ENCODE results near the gene MYMK.
A peak's percentile ranks its signal among the peaks of the same experiment; 100 is the strongest.

Gene MYMK

DNA sequence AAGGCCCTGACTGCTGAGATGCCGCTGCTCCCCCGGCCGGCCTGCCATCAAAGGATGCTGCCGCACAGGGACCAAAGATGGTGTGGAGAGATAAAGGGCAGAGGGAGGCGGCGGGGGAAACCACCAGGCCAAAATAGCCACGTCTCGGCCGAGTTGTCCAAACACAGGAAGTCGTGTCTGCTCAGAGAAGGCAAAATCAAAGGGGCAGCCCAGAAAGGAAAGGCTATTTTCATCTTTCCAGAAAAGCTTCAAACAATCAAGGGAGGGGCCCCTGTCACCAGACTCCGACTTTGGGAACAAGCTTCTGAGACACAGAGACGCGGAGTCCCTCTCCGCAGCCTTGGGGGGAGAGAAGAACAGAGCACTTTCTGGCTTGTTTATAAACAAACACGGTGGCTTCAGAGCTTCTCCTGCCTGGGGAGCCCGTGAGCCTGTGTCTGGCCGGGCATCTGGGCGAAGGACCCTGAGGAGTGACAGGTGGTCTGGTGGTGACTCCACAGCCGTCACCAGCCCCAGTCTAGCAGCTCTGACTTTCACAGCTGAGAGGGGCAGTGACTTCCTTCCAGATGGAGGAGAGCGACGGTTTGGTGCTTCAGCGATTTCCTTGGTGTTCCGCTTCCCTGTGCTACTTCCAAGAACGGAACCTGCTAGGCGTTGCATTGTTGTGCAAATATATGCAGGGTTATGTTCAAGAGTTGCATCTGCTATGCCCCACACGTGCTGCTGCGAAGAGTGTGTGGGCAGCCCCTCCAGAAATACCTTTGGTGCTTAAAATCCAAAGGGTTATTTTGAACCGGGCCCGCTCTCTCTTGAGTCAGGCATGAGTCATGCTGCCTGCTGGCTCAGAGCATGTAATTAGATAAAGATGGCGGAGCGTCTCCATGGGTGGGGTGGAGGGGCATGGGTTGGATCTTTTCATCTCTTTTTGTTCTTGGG lies 33.7 kb upstream of the MYMK start:
- peak in 1 of 2 experiments; percentile 9 for DNase-seq (ENCODE audit: low read depth in 2 of 2)

- DNase-seq (ENCODE audit: low read depth in 2 of 2): no peak
These were observed 32.8 kb upstream of the MYMK start for GRCh38 chr9:133557581-133557980.

GRCh38 chr9:133556354-133556753 lies 31.6 kb upstream of the MYMK start:
- no peak for DNase-seq (ENCODE audit: low read depth in 2 of 2)

GRCh38 chr9:133554729-133555128 lies 30.0 kb upstream of the MYMK start:
- no peak for DNase-seq (ENCODE audit: low read depth in 2 of 2)

DNA sequence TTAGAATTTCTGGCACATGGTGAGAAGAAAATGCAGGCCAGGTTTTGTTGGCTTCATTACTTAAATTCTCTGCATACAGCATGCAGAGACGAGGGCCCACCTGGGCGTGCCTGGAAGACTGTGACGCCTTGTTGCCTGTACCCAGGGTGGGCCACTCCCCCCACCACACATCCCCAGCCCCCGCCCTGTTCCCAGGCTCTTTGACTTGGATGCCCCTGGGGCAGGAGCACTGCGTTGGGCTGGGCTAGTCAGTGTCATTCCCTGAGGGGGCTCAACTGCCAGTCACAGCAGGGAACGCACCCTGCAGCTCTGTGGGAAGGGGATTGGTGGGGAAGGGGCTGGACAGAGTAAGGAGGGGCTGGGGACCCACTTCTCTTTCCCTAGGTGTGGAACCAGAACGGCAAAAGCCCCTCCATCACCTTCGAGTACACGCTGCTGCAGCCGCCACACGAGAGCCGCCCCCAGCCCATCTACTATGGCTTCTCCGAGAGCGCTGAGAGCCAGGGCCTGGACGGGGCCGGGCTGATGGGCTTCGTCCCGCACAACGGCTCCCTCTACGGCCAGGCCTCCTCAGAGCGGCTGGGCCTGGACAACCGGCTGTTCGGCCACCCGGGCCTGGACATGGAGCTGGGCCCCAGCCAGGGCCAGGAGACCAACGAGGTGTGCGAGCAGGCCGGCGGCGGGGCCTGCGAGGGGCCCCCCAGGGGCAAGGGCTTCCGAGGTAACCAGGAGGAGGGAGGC lies 29.4 kb upstream of the MYMK start:
- DNase-seq (ENCODE audit: low read depth in 2 of 2): no peak

GRCh38 chr9:133553123-133553522 lies 28.4 kb upstream of the MYMK start:
- no peak for DNase-seq (ENCODE audit: low read depth in 2 of 2)

GRCh38 chr9:133552236-133552635 lies 27.5 kb upstream of the MYMK start:
- DNase-seq (ENCODE audit: low read depth in 2 of 2): no peak

DNA sequence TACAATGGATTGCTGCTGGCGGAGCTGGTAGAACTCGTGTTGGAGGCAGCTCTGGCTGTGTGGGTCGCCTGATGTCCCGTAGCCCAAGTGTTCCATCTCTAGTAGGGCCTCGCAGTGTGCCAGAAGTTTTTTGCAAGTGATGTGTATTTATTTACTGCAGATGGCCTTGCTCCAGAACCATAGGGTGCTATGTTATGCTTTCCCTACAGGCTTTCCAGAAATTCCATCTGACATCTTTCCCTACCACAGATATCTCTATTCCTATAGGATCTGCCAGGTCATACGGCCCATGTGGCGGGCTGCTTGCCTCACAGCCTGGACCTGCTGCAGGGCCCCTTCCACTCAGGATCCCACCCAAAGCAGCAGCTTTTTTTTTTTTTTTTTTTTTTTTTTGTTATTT lies 26.7 kb upstream of the MYMK start:
- no peak for DNase-seq (ENCODE audit: low read depth in 2 of 2)

DNA sequence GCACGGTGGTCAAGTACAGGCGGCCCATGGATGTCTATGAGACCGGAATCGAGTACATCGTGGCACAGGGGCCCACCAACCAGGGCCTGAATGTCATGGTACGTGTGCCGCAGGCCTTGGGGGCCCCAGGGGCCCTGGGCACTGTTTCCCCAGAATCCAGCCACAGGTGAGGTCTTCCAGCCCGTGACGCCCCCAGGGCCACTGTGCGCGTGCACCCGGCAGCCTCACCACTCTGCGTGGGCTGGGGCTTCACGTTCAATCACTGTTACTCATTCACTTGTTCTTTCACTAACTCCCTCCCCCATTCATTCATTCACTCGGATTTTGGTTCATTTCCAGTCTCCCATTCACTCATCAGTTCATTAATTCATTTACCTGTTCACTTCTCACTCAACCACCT lies 22.4 kb upstream of the MYMK start:
- no peak for DNase-seq (ENCODE audit: low read depth in 2 of 2)

- no peak for DNase-seq (ENCODE audit: low read depth in 2 of 2)
These were observed 21.5 kb upstream of the MYMK start for GRCh38 chr9:133546287-133546680.

DNA sequence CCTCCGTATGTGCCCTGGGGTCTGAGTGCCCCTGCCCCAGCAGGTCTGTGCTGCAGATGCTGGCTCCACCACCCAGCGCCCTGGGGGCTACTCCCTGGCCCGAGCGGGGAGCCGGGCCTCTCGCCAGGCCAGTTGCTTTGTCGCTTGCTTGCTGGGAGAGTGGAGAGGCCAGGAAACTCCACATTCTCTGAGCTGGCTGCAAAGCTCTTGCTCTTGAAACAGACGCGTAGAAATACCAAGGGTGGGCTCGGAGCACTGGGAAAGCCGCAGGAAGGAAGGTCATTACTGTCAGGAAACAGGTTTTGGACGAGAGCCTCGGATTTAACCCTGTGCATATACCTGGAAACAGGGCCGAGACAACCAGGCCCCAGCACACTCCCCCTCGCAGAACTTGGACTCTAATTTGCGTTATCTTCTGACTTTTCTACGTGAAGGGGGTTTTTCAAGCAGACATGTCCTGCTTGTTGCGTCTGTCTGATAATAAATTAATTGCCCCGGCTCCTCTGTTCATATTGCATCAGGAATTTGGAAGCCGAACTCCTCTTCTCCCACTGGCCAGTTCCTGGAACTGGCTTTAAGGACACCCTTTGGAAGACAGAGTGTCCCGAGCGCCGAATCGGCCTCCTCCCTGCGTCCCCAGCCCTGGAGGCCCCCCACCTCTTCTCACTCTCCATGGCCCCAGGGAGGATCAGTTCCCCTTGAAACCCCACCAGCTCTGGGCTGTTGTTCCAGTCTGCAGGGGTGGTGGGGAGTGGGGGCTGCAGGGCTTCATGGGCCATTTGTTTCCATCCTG lies 20.9 kb upstream of the MYMK start:
- DNase-seq (ENCODE audit: low read depth in 2 of 2): no peak

DNA sequence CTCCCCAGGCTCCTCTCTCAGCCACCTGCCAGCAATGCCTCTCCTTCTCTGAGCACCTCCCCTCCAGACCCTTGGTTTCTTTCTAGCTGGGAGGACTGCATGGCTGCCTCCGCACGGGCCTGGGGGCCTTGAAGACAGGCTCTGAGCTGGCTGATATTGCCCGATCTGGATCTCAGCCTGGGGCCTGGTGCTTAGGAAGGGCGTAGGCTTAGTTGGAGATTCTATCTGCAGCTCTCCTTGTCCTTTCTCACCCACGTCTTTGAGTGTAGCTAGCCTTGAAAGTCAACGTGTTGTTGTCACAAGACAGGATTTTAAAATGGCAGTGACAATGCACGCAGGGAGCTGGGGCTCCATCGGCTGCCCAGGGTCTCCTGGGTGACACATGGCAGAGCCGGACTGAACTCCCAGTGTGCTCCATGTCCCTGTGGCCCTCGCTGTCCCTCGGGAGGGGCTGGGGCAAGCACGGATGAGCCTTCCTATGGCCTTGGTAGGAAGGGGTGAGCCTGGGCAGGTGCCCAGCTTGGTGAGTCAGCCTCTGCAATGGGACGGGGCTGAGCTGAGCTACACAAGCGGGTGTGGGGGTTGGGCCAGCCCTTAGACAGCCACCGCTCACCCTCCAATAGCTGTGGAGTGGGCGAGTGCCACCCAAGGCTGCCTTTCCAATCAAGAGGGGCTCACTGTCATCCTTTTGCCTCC lies 19.2 kb upstream of the MYMK start:
- DNase-seq (ENCODE audit: low read depth in 2 of 2): no peak

GRCh38 chr9:133542002-133542401 lies 17.2 kb upstream of the MYMK start:
- no peak for DNase-seq (ENCODE audit: low read depth in 2 of 2)

- no peak for DNase-seq (ENCODE audit: low read depth in 2 of 2)
These were observed 15.9 kb upstream of the MYMK start for GRCh38 chr9:133540698-133541025.

GRCh38 chr9:133539991-133540697 lies 15.4 kb upstream of the MYMK start:
- no peak for DNase-seq (ENCODE audit: low read depth in 2 of 2)

GRCh38 chr9:133538851-133539833 lies 14.4 kb upstream of the MYMK start:
- DNase-seq (ENCODE audit: low read depth in 2 of 2): no peak

DNA sequence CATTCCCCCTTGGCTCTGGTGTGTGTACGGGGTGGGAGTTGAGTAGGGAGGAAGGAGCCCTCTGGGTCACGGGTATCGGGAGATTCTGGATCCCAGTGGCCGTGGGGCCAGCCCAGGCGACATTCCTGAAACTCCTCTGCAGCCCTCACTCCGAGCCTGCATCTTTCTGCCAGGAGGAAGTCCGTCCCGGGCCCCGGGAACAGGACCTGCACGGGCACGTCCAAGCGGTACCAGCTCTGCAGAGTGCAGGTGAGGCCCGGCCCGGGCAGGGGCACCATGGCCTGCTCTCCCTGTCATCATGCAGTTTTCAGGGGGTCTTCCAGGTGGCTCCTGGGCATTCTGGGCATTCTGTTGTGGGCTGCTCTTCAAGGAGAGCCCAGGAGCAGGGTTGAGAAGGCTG lies 13.4 kb upstream of the MYMK start:
- DNase-seq (ENCODE audit: low read depth in 2 of 2): no peak

DNA sequence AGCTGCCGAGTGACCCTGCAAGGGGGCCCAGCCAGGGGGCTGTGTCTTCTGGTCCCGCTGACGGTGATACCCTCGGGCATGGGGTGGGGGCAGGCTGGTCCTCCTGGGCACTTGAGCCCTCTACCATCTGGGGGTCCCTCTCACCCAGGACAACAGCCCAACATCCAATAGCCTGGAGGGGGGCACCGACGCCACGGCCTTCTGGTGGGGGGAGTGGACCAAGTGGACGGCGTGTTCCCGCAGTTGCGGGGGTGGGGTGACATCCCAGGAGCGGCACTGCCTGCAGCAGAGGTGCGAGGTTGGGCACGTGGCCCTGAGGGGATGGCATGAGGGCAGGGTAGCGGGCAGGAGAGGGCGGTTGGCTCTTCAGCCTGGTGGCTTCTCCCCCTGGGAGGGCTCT lies 12.5 kb upstream of the MYMK start:
- DNase-seq (ENCODE audit: low read depth in 2 of 2): no peak

DNA sequence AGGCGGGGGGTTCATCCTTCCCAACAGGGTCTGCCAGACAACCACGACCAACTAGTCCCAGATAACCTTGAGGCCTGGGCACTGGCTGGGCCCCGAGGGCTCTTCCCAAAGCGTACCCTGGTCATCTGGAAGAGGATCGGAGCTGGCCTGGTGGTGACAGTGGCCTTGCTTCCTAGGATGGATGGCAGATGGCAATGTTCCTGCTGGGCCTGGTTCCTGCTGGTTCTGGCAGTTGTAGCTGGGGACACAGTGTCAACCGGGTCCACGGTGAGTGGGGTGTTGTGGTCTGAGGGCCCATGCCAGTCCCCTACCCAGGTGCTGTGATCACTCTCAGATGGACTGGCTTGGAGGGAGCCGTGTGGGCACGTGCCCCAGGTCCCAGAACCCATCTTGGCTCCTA lies 11.8 kb upstream of the MYMK start:
- no peak for DNase-seq (ENCODE audit: low read depth in 2 of 2)

- no peak for DNase-seq (ENCODE audit: low read depth in 2 of 2)
These were observed 11.3 kb upstream of the MYMK start for GRCh38 chr9:133536080-133536479.
